Measurements from ENCODE around the gene DHODH. TPM values are rescaled to one million over a fixed set of nuclear protein-coding genes. Genes with fewer than 3 reads are reported as not detected.

DHODH gene
- total RNA-seq, 3 donors from 2014 or later (not counting 1 experiment from before 2014, with no cell fraction given), result 3.7 to 6.9 (median 4.7) TPM

DNA sequence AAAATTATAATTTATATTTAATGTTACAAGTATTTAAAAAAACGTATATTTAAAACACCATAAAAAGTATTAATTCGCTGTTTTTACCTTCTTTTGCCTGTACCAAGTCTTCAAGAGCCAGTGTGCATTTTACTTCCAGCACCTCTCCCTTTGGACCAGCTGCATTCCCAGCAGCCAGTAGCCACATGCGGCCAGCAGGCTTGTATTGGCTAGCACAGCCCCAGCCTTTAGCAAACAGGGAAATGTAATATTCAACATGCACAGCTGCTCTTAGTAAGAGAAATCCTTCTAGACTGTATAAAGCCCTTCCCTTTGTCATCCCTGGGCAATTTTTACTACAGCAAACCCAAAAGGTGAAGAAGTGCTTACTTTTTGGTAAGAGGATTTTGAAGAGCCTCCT, 6.6 kb downstream of the DHODH start:
- TF ChIP-seq, protein P1, sequence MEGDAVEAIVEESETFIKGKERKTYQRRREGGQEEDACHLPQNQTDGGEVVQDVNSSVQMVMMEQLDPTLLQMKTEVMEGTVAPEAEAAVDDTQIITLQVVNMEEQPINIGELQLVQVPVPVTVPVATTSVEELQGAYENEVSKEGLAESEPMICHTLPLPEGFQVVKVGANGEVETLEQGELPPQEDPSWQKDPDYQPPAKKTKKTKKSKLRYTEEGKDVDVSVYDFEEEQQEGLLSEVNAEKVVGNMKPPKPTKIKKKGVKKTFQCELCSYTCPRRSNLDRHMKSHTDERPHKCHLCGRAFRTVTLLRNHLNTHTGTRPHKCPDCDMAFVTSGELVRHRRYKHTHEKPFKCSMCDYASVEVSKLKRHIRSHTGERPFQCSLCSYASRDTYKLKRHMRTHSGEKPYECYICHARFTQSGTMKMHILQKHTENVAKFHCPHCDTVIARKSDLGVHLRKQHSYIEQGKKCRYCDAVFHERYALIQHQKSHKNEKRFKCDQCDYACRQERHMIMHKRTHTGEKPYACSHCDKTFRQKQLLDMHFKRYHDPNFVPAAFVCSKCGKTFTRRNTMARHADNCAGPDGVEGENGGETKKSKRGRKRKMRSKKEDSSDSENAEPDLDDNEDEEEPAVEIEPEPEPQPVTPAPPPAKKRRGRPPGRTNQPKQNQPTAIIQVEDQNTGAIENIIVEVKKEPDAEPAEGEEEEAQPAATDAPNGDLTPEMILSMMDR (IDR thresholded peaks at IDR 0.05), result no peak
- no peaks in the 10 kb centered on the region for H3K27me3 ChIP-seq (ENCODE audit: control insufficient read depth, insufficient read depth, low read length)
- H3K27ac ChIP-seq (ENCODE audit: low read length), result no peak overlapping the region
- H3K36me3 ChIP-seq (ENCODE audit: control insufficient read depth, insufficient read depth, low read length), result peaks cover 21% of the 10 kb centered on the region
- Mint-ChIP-seq H3K4me1 (peaks cover 4 to 11% of the 10 kb centered on the region in 2 donors), H3K36me3 (no peaks in the 10 kb centered on the region), H3K9me3 (no peaks in the 10 kb centered on the region), H3K4me3 (no peak overlapping the region), H3K27me3 (ENCODE audit: low read depth in 2 of 2) (no peaks in the 10 kb centered on the region), H3K27ac (no peak overlapping the region)
- DNase-seq (no peak), ATAC-seq (no peak)
- 100% methylated on average over 2 of the region's 3 CpGs for WGBS (ENCODE audit: insufficient coverage)
- no peaks in the 10 kb centered on the region for H3K9me3 ChIP-seq (ENCODE audit: control insufficient read depth, insufficient read depth, low read length)
- peaks cover 25% of the 10 kb centered on the region for H3K4me1 ChIP-seq (ENCODE audit: control insufficient read depth, insufficient read depth, low read length)
- H3K4me3 ChIP-seq (ENCODE audit: low read length), result no peak overlapping the region
- intact Hi-C loops (cut with micrococcal nuclease), result no loop called here

DNA sequence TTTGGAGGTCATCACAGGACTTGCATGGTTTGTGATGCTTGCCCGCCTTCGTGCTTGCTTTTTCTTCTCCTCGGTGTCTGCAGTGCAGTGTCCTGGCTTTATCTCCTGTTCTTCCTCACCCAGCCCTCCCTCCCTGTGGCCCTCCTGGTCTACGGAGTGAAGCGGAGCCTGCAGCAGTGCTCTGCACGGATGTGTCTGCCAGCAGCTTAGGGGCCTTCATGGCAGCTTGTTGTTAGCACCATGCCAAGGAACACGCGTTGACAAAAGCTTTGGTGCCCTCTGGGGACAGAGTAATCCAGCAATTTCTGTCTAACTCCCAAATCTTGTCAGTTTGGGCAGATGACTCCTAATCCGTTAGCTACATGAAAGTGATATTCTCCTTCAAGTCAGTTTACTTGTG, 9.9 kb downstream of the DHODH start:
- H3K27ac Mint-ChIP-seq, result no peak overlapping the region
- no peak for ATAC-seq
- peaks cover 0 to 5% of the 10 kb centered on the region in 2 donors for H3K4me1 Mint-ChIP-seq
- TF ChIP-seq, protein P1 (IDR thresholded peaks at IDR 0.05), result no peak
- H3K27me3 Mint-ChIP-seq (ENCODE audit: low read depth in 2 of 2), result no peaks in the 10 kb centered on the region
- no peak overlapping the region for H3K4me3 Mint-ChIP-seq
- no peak overlapping the region for H3K4me3 ChIP-seq (ENCODE audit: low read length)
- H3K9me3 ChIP-seq (ENCODE audit: control insufficient read depth, insufficient read depth, low read length), result no peaks in the 10 kb centered on the region
- DNase-seq, result no peak
- no peaks in the 10 kb centered on the region for H3K9me3 Mint-ChIP-seq
- H3K36me3 ChIP-seq (ENCODE audit: control insufficient read depth, insufficient read depth, low read length), result peaks cover 27% of the 10 kb centered on the region
- no peaks in the 10 kb centered on the region for H3K36me3 Mint-ChIP-seq
- H3K27ac ChIP-seq (ENCODE audit: low read length), result no peak overlapping the region
- intact Hi-C loops (cut with micrococcal nuclease), result no loop called here
- 96% methylated on average over 9 of the region's 9 CpGs for WGBS (ENCODE audit: insufficient coverage)
- no peaks in the 10 kb centered on the region for H3K27me3 ChIP-seq (ENCODE audit: control insufficient read depth, insufficient read depth, low read length)
- peaks cover 9% of the 10 kb centered on the region for H3K4me1 ChIP-seq (ENCODE audit: control insufficient read depth, insufficient read depth, low read length)

DNA sequence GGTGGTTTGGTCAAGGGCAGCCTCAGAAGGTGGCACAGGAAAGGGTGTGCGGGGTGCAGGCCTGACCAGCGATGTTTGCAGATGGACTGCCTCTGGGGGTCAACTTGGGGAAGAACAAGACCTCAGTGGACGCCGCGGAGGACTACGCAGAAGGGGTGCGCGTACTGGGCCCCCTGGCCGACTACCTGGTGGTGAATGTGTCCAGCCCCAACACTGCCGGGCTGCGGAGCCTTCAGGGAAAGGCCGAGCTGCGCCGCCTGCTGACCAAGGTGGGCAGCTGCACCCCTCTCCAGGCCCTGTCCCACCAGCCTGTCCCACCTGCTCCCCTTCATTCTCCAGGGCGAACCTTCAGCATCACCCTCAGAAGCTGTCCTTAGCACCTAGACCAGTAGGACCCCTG, 12.5 kb downstream of the DHODH start:
- H3K27ac ChIP-seq (ENCODE audit: low read length), result no peak overlapping the region
- no peaks in the 10 kb centered on the region for H3K27me3 ChIP-seq (ENCODE audit: control insufficient read depth, insufficient read depth, low read length)
- 96% methylated on average over 15 of the region's 15 CpGs for WGBS (ENCODE audit: insufficient coverage)
- H3K9me3 ChIP-seq (ENCODE audit: control insufficient read depth, insufficient read depth, low read length), result no peaks in the 10 kb centered on the region
- H3K4me3 ChIP-seq (ENCODE audit: low read length), result no peak overlapping the region
- Mint-ChIP-seq H3K27ac (no peak overlapping the region), H3K36me3 (no peaks in the 10 kb centered on the region), H3K9me3 (no peaks in the 10 kb centered on the region), H3K4me1 (no peaks in the 10 kb centered on the region), H3K4me3 (no peak overlapping the region), H3K27me3 (ENCODE audit: low read depth in 2 of 2) (no peaks in the 10 kb centered on the region)
- peaks cover 28% of the 10 kb centered on the region for H3K36me3 ChIP-seq (ENCODE audit: control insufficient read depth, insufficient read depth, low read length)
- TF ChIP-seq, protein P1 (IDR thresholded peaks at IDR 0.05), result no peak
- no peak for ATAC-seq
- DNase-seq, result no peak
- H3K4me1 ChIP-seq (ENCODE audit: control insufficient read depth, insufficient read depth, low read length), result no peaks in the 10 kb centered on the region
- intact Hi-C loops (cut with micrococcal nuclease), result no loop called here

DNA sequence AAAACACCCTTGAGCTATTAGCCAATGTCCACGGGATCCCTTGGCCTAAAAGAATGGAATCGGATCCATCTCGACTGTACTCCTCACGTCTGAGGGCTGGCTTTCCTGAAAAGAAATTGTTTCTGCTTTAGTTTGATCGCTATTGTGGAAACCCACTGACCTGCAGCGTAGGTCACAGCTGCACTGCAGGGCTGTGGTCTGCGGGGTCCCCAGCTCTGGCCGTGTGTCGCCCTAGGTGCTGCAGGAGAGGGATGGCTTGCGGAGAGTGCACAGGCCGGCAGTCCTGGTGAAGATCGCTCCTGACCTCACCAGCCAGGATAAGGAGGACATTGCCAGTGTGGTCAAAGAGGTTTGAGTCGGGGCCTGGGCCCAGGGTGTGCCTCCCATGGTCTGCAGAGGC, 13.6 kb downstream of the DHODH start:
- 98% methylated on average over 13 of the region's 13 CpGs for WGBS (ENCODE audit: insufficient coverage)
- TF ChIP-seq, protein P1 (IDR thresholded peaks at IDR 0.05), result no peak
- no peak for ATAC-seq
- peaks cover 27% of the 10 kb centered on the region for H3K36me3 ChIP-seq (ENCODE audit: control insufficient read depth, insufficient read depth, low read length)
- no peaks in the 10 kb centered on the region for H3K4me1 ChIP-seq (ENCODE audit: control insufficient read depth, insufficient read depth, low read length)
- Mint-ChIP-seq H3K4me1 (no peaks in the 10 kb centered on the region), H3K27ac (no peak overlapping the region), H3K9me3 (no peaks in the 10 kb centered on the region), H3K27me3 (ENCODE audit: low read depth in 2 of 2) (no peaks in the 10 kb centered on the region), H3K36me3 (no peaks in the 10 kb centered on the region), H3K4me3 (no peak overlapping the region)
- intact Hi-C loops (cut with micrococcal nuclease), result no loop called here
- no peak for DNase-seq
- no peaks in the 10 kb centered on the region for H3K27me3 ChIP-seq (ENCODE audit: control insufficient read depth, insufficient read depth, low read length)
- H3K4me3 ChIP-seq (ENCODE audit: low read length), result no peak overlapping the region
- H3K9me3 ChIP-seq (ENCODE audit: control insufficient read depth, insufficient read depth, low read length), result no peaks in the 10 kb centered on the region
- no peak overlapping the region for H3K27ac ChIP-seq (ENCODE audit: low read length)
